KOPT-K1 (cell line): Measurements from ENCODE around the gene MOCS2.

Experiments
- H3K27ac ChIP-seq: fragments of 200-600 bp; sonication (generic); 2 replicates; pipeline ENCODE4 v1.5.1; 2016; ENCODE audit warnings: antibody characterized with exemption, mild to moderate bottlenecking, low read depth, low read length; ENCODE audit not compliant: poor library complexity, severe bottlenecking
- H3K36me3 ChIP-seq: fragments of 200-600 bp; sonication (generic); 2 replicates; pipeline ENCODE4 v1.5.1; 2017; ENCODE audit warnings: antibody characterized with exemption, mild to moderate bottlenecking, low read length, moderate library complexity; ENCODE audit not compliant: insufficient read depth
- H3K9me3 ChIP-seq: fragments of 200-600 bp; sonication (generic); 2 replicates; pipeline ENCODE4 v1.5.1; 2017; ENCODE audit warnings: antibody characterized with exemption, low read length, mild to moderate bottlenecking; ENCODE audit not compliant: insufficient read depth, poor library complexity, severe bottlenecking

The MOCS2 gene

GRCh38 chr5:53110156-53110555 is 599 bp upstream of the MOCS2 start:
- H3K36me3 ChIP-seq = peaks cover 14% of the 10 kb centered on the region
- peak overlapping the region; percentile 66 for H3K27ac ChIP-seq
- H3K9me3 ChIP-seq = no peaks in the 10 kb centered on the region

- Histone ChIP-seq H3K27ac (peak overlapping the region; percentile 66), H3K36me3 (peaks cover 25% of the 10 kb centered on the region)
Measured at GRCh38 chr5:53109056-53109442, 508 bp downstream of the MOCS2 start.

GRCh38 chr5:53105611-53106300 is 3.8 kb downstream of the MOCS2 start:
- Histone ChIP-seq H3K27ac (no peak overlapping the region), H3K9me3 (no peaks in the 10 kb centered on the region), H3K36me3 (peaks cover 58% of the 10 kb centered on the region)

More at GRCh38 chr5:53109056-53109442, 508 bp downstream of the MOCS2 start:
- no peaks in the 10 kb centered on the region for H3K9me3 ChIP-seq

- Histone ChIP-seq H3K36me3 (peaks cover 92% of the 10 kb centered on the region), H3K27ac (no peak overlapping the region), H3K9me3 (no peaks in the 10 kb centered on the region)
Measured at GRCh38 chr5:53100606-53101005, 9.0 kb downstream of the MOCS2 start.

- no peak overlapping the region for H3K27ac ChIP-seq
- H3K36me3 ChIP-seq = peaks cover 91% of the 10 kb centered on the region
Measured at GRCh38 chr5:53099546-53099945, 10.0 kb downstream of the MOCS2 start.

GRCh38 chr5:53095931-53096525 is 13.5 kb downstream of the MOCS2 start:
- H3K9me3 ChIP-seq = no peaks in the 10 kb centered on the region
- no peak overlapping the region for H3K27ac ChIP-seq
- peaks cover 56% of the 10 kb centered on the region for H3K36me3 ChIP-seq

More at GRCh38 chr5:53099546-53099945, 10.0 kb downstream of the MOCS2 start:
- H3K9me3 ChIP-seq = no peaks in the 10 kb centered on the region

- Histone ChIP-seq H3K9me3 (no peaks in the 10 kb centered on the region), H3K36me3 (peaks cover 48% of the 10 kb centered on the region), H3K27ac (no peak overlapping the region)
Measured at GRCh38 chr5:53095217-53095616, 14.3 kb downstream of the MOCS2 start.

GRCh38 chr5:53092242-53092641 is 17.3 kb downstream of the MOCS2 start:
- Histone ChIP-seq H3K9me3 (no peaks in the 10 kb centered on the region), H3K27ac (no peak overlapping the region), H3K36me3 (peaks cover 19% of the 10 kb centered on the region)

- Histone ChIP-seq H3K9me3 (no peaks in the 10 kb centered on the region), H3K27ac (no peak overlapping the region), H3K36me3 (peaks cover 10% of the 10 kb centered on the region)
Measured at GRCh38 chr5:53091289-53091688, 18.3 kb downstream of the MOCS2 start.

GRCh38 chr5:53090229-53090628 is 19.3 kb downstream of the MOCS2 start:
- Histone ChIP-seq H3K36me3 (peaks cover 4% of the 10 kb centered on the region; the same call in 1 of the 2 replicates), H3K27ac (no peak overlapping the region), H3K9me3 (no peaks in the 10 kb centered on the region)

GRCh38 chr5:53089481-53089991 is 20.0 kb downstream of the MOCS2 start:
- Histone ChIP-seq H3K36me3 (no peaks in the 10 kb centered on the region), H3K9me3 (no peaks in the 10 kb centered on the region), H3K27ac (peak overlapping the region; percentile 20)

- Histone ChIP-seq H3K36me3 (no peaks in the 10 kb centered on the region), H3K27ac (no peak overlapping the region)
Measured at GRCh38 chr5:53087621-53088121, 21.9 kb downstream of the MOCS2 start.

GRCh38 chr5:53087171-53087570 is 22.4 kb downstream of the MOCS2 start:
- H3K9me3 ChIP-seq = no peaks in the 10 kb centered on the region
- no peaks in the 10 kb centered on the region for H3K36me3 ChIP-seq
- H3K27ac ChIP-seq = no peak overlapping the region

More at GRCh38 chr5:53087621-53088121, 21.9 kb downstream of the MOCS2 start:
- no peaks in the 10 kb centered on the region for H3K9me3 ChIP-seq

- Histone ChIP-seq H3K9me3 (no peaks in the 10 kb centered on the region), H3K27ac (peak overlapping the region; percentile 64), H3K36me3 (no peaks in the 10 kb centered on the region)
Measured at GRCh38 chr5:53084546-53085255, 24.9 kb downstream of the MOCS2 start.

GRCh38 chr5:53083927-53084326 is 25.6 kb downstream of the MOCS2 start:
- H3K27ac ChIP-seq = peak overlapping the region; percentile 64
- no peaks in the 10 kb centered on the region for H3K9me3 ChIP-seq
- H3K36me3 ChIP-seq = no peaks in the 10 kb centered on the region
